H9 (cell line): ENCODE results near the gene LARGE1. TPM values are rescaled to one million over a fixed set of nuclear protein-coding genes. Genes with fewer than 3 reads are reported as not detected.

Source experiments
- DNase-seq: peaks from one replicate; pipeline ENCODE4 v3.0.0-alpha.2; 2017
- H2AFZ ChIP-seq: one replicate; pipeline ENCODE4 v1.6.1; 2013; ENCODE audit warnings: mild to moderate bottlenecking, low read length, control low read depth, moderate library complexity
- H2AK5ac ChIP-seq: 2 replicates; pipeline ENCODE4 v1.6.1; 2013; ENCODE audit warnings: low read length, control low read depth, mixed read lengths; ENCODE audit not compliant: insufficient read length
- H2BK120ac ChIP-seq: one replicate; pipeline ENCODE4 v1.6.1; 2013; ENCODE audit warnings: low read depth, mild to moderate bottlenecking, low read length, control low read depth, inconsistent platforms; ENCODE audit not compliant: poor library complexity, severe bottlenecking
- H2BK12ac ChIP-seq: 2 replicates; pipeline ENCODE4 v1.6.1; 2013; ENCODE audit warnings: low read length, control low read depth, mixed read lengths, low read depth; ENCODE audit not compliant: insufficient read length
- H2BK15ac ChIP-seq: 2 replicates; pipeline ENCODE4 v1.6.1; 2013; ENCODE audit warnings: low read depth, low read length, control low read depth
- H2BK20ac ChIP-seq: one replicate; pipeline ENCODE4 v1.6.1; 2013; ENCODE audit warnings: low read depth, mild to moderate bottlenecking, low read length, control low read depth, inconsistent platforms; ENCODE audit not compliant: poor library complexity, severe bottlenecking
- H2BK5ac ChIP-seq: 2 replicates; pipeline ENCODE4 v1.6.1; 2013; ENCODE audit warnings: low read length, control low read depth, mixed read lengths; ENCODE audit not compliant: insufficient read length
- H3K14ac ChIP-seq: 2 replicates; pipeline ENCODE4 v1.6.1; 2013; ENCODE audit warnings: low read length, control low read depth; ENCODE audit not compliant: insufficient read depth
- H3K18ac ChIP-seq: 2 replicates; pipeline ENCODE4 v1.6.1; 2013; ENCODE audit warnings: low read depth, mild to moderate bottlenecking, mixed read lengths, low read length, control low read depth; ENCODE audit not compliant: insufficient read length
- H3K23ac ChIP-seq: 2 replicates; pipeline ENCODE4 v1.6.1; 2013; ENCODE audit warnings: low read length, control low read depth, mixed read lengths, low read depth; ENCODE audit not compliant: insufficient read length
- H3K23me2 ChIP-seq: 2 replicates; pipeline ENCODE4 v1.6.1; 2013; ENCODE audit warnings: low read depth, mild to moderate bottlenecking, mixed read lengths, low read length, control low read depth; ENCODE audit not compliant: insufficient read length, poor library complexity, severe bottlenecking
- H3K27ac ChIP-seq: 2 replicates; pipeline ENCODE4 v1.5.1; 2013; ENCODE audit warnings: low read length, control low read depth, mixed read lengths, low read depth; ENCODE audit not compliant: insufficient read length
- H3K27me3 ChIP-seq: 2 replicates; pipeline ENCODE4 v1.6.1; 2013; ENCODE audit warnings: low read length, control low read depth, inconsistent platforms; ENCODE audit not compliant: insufficient read depth
- H3K4ac ChIP-seq: 2 replicates; pipeline ENCODE4 v1.6.1; 2013; ENCODE audit warnings: low read depth, mild to moderate bottlenecking, control low read depth, inconsistent platforms, low read length, moderate library complexity
- H3K4me1 ChIP-seq: 2 replicates; pipeline ENCODE4 v1.6.1; 2013; ENCODE audit warnings: low read length, control low read depth, inconsistent platforms; ENCODE audit not compliant: insufficient read depth
- H3K4me2 ChIP-seq: 2 replicates; pipeline ENCODE4 v1.6.1; 2013; ENCODE audit warnings: low read length, control low read depth, mixed read lengths; ENCODE audit not compliant: insufficient read length, insufficient read depth
- H3K56ac ChIP-seq: 2 replicates; pipeline ENCODE4 v1.6.1; 2013; ENCODE audit warnings: low read depth, mild to moderate bottlenecking, mixed read lengths, low read length, control low read depth; ENCODE audit not compliant: insufficient read length
- H3K79me1 ChIP-seq: 2 replicates; pipeline ENCODE4 v1.6.1; 2013; ENCODE audit warnings: low read depth, mild to moderate bottlenecking, moderate library complexity, low read length, control low read depth, inconsistent platforms; ENCODE audit not compliant: insufficient read depth, poor library complexity, severe bottlenecking
- H3K79me2 ChIP-seq: 2 replicates; pipeline ENCODE4 v1.6.1; 2013; ENCODE audit warnings: low read length, control low read depth, inconsistent platforms; ENCODE audit not compliant: insufficient read depth
- H3K9ac ChIP-seq: 2 replicates; pipeline ENCODE4 v1.6.1; 2013; ENCODE audit warnings: low read length, control low read depth, mixed read lengths; ENCODE audit not compliant: insufficient read length; ENCODE audit errors: extremely low read depth
- H3K9me3 ChIP-seq: one replicate; pipeline ENCODE4 v1.6.1; 2013; ENCODE audit warnings: low read depth, low read length, inconsistent platforms; ENCODE audit not compliant: control insufficient read depth
- H3T11ph ChIP-seq: one replicate; pipeline ENCODE4 v1.6.1; 2013; ENCODE audit warnings: mild to moderate bottlenecking, low read length, control low read depth, inconsistent platforms
- H4K20me1 ChIP-seq: one replicate; pipeline ENCODE4 v1.6.1; 2013; ENCODE audit not compliant: control insufficient read depth, insufficient read length, insufficient read depth
- H4K5ac ChIP-seq: 2 replicates; pipeline ENCODE4 v1.6.1; 2013; ENCODE audit warnings: low read depth, mild to moderate bottlenecking, mixed read lengths, low read length, control low read depth; ENCODE audit not compliant: insufficient read length
- H4K8ac ChIP-seq: replicated peaks from 2 replicates; pipeline ENCODE4 v1.6.1; 2013; ENCODE audit warnings: low read length, control low read depth, mixed read lengths, low read depth; ENCODE audit not compliant: insufficient read length
- H4K91ac ChIP-seq: 2 replicates; pipeline ENCODE4 v1.6.1; 2013; ENCODE audit warnings: low read depth, mild to moderate bottlenecking, moderate library complexity, mixed read lengths, low read length, control low read depth; ENCODE audit not compliant: insufficient read length
- H3K27ac Mint-ChIP-seq, 3 experiments: 2 replicates in 2 of 3; 3 replicates in 1 of 3; pipeline ENCODE4 v1.8.0; 2020 to 2021; ENCODE audit warnings: mixed read lengths in 3 of 3, mild to moderate bottlenecking in 1 of 3, moderate library complexity in 1 of 3
- H3K27me3 Mint-ChIP-seq: 2 replicates; pipeline ENCODE4 v1.8.0; 2021; ENCODE audit warnings: low read depth, mild to moderate bottlenecking, moderate library complexity, mixed read lengths
- H3K36me3 Mint-ChIP-seq, 3 experiments: 2 replicates in 2 of 3; 3 replicates in 1 of 3; pipeline ENCODE4 v1.8.0; 2020 to 2021; ENCODE audit warnings: low read depth in 3 of 3, mixed read lengths in 3 of 3; ENCODE audit not compliant: insufficient read depth in 1 of 3
- H3K4me1 Mint-ChIP-seq, 2 experiments: 2 replicates each; pipeline ENCODE4 v1.8.0; 2020; ENCODE audit warnings: mixed read lengths in 2 of 2
- H3K4me3 Mint-ChIP-seq, 2 experiments: 2 replicates in 1 of 2; 3 replicates in 1 of 2; pipeline ENCODE4 v1.8.0; 2020 to 2021; ENCODE audit warnings: mild to moderate bottlenecking in 2 of 2, mixed read lengths in 2 of 2, moderate library complexity in 1 of 2
- H3K9me3 Mint-ChIP-seq, 2 experiments: 2 replicates in 1 of 2; 3 replicates in 1 of 2; pipeline ENCODE4 v1.8.0; 2020; ENCODE audit warnings: mild to moderate bottlenecking in 2 of 2, mixed read lengths in 2 of 2, moderate library complexity in 1 of 2
- CTCF ChIP-seq: fragments of 200-600 bp; sonication (generic); conservative IDR thresholded peaks from 3 replicates; pipeline ENCODE4 v1.8.0; 2021; ENCODE audit warnings: antibody characterized with exemption, mild to moderate bottlenecking
- WGBS: extraction: QIAGEN DNeasy Blood & Tissue Kit; methylation state at CpG from one replicate; pipeline ENCODE4 v1.1.7; 2013; ENCODE audit warnings: missing lambda C conversion rate, low lambda C conversion rate, mixed read lengths; ENCODE audit not compliant: insufficient read length; ENCODE audit errors: extremely low coverage; 5-methylcytosine and 5-hydroxymethylcytosine counted together
- total RNA-seq: library from RNA; stranded (reverse); gene quantifications from 2 replicates; pipeline ENCODE4 v1.2.1, GENCODE V29; 2021

The LARGE1 gene
- total RNA-seq, 1 experiment from 2014 or later, result 43.5 TPM

- H3K27me3 Mint-ChIP-seq, result no peaks in the 10 kb centered on the region
- peaks cover 24 to 33% of the 10 kb centered on the region in 2 experiments for H3K4me1 Mint-ChIP-seq
- H3K79me2 ChIP-seq, result peaks cover 24% of the 10 kb centered on the region; the same call in 1 of the 2 replicates
These were observed 138.9 kb downstream of the LARGE1 start for GRCh38 chr22:33781411-33781810.

More at GRCh38 chr22:33781411-33781810, 138.9 kb downstream of the LARGE1 start:
- no peaks in the 10 kb centered on the region for H4K20me1 ChIP-seq
- no peaks in the 10 kb centered on the region for H3K9me3 ChIP-seq
- no peaks in the 10 kb centered on the region for H3K23me2 ChIP-seq
- H3T11ph ChIP-seq, result no peak overlapping the region
- H3K27ac Mint-ChIP-seq, result no peak overlapping the region
- no peaks in the 10 kb centered on the region for H3K36me3 Mint-ChIP-seq
- no peak overlapping the region for H3K23ac ChIP-seq
- H2AFZ ChIP-seq, result no peak overlapping the region
- no peak for DNase-seq
- H3K9me3 Mint-ChIP-seq, result no peaks in the 10 kb centered on the region
- no peak overlapping the region for H3K27ac ChIP-seq
- no peak overlapping the region for H4K91ac ChIP-seq
- no peak overlapping the region for H2BK20ac ChIP-seq
- H2BK5ac ChIP-seq, result no peak overlapping the region
- no peak overlapping the region for H2BK15ac ChIP-seq
- no peaks in the 10 kb centered on the region for H3K79me1 ChIP-seq
- H2AK5ac ChIP-seq, result no peak overlapping the region
- H3K4me1 ChIP-seq, result peaks cover 3% of the 10 kb centered on the region; the same call in 1 of the 2 replicates
- no peak overlapping the region for H3K4ac ChIP-seq
- H4K5ac ChIP-seq, result no peak overlapping the region
- TF ChIP-seq CTCF, result no peak
- H3K4me2 ChIP-seq, result no peak overlapping the region
- no peak overlapping the region for H2BK12ac ChIP-seq
- H4K8ac ChIP-seq, result no peak overlapping the region
- WGBS, result no CpG with 5 or more reads among the region's 5 CpGs
- H3K18ac ChIP-seq, result no peak overlapping the region
- H3K4me3 Mint-ChIP-seq, result no peak overlapping the region
- H3K14ac ChIP-seq, result no peak overlapping the region
- H3K9ac ChIP-seq, result no peak overlapping the region
- no peaks in the 10 kb centered on the region for H3K27me3 ChIP-seq
- H3K56ac ChIP-seq, result no peak overlapping the region
- no peak overlapping the region for H2BK120ac ChIP-seq
